PFSK-1 (cell line): ENCODE results near the gene CBR3.

ENCODE experiments used
- POLR2AphosphoS5 ChIP-seq: IDR thresholded peaks from 2 replicates; pipeline ENCODE4 v1.6.1; 2012; ENCODE audit warnings: low read depth, mild to moderate bottlenecking, control low read depth, low read length, moderate library complexity
- TAF1 ChIP-seq: IDR thresholded peaks from 2 replicates; pipeline ENCODE4 v1.6.1; 2012; ENCODE audit warnings: low read length, control low read depth, borderline replicate concordance; ENCODE audit not compliant: insufficient read depth

DNA sequence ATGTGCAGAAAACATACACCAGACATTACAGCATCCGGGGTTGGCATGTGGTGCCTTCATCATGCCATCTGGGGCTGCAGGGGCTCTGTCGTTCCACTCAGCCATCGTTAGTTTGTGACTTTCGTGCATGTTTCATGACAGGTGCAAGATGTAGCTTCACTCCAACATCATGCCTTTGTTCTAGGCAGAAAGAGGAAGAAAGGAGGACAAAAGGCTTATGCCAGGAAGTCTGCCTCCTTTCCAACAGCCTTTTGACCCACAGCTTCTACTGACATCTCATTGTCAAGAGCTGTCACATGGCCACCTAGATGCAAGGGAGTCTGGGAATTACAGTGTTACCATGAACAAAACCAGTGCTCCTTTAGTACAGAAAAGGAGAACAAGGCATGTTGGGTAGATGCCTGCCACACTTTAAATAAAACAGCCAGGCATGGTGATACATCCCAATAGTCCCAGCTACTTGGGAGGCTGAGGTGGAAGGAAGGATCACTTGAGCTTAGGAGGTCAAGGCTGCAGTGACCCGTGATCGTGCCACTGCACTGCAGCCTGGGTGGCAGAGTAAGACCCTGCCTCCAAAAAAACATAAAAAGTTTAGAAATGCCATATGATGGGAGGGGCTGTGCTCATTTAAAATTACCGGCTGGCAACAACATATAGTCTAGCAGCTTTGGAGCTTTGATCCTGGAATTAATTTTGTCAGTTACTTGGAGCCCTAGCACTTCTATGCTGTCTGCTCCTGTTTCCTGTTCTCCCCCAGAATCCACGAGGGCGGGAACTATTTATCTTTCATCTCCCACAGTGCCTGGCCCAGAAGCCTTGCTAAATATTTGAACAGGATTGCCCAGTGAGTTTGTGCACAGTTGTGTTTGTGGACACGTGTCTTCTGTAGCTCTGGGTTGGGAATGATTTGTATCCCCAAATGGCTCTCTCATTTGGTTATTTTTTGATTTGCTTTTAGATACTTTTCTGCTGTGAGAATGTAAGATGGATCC, 29.2 kb downstream of the CBR3 start:
- TF ChIP-seq TAF1 (no peak), POLR2AphosphoS5 (no peak)
